ENCODE data around the gene THOP1.

GRCh38 chr19:2774083-2774679 lies 11.1 kb upstream of the THOP1 start:
- TF ChIP-seq POLR2A (IDR thresholded peaks at IDR 0.05) (no peak), CTCF (IDR thresholded peaks at IDR 0.05) (no peak)

All from thyroid gland (tissue), 4 donors.